Activated B cell treated with CpG ODN at 0.5 μM for 24 hours (primary cell): ENCODE results near the gene GRM2. TPM values are rescaled to one million over a fixed set of nuclear protein-coding genes. Genes with fewer than 3 reads are reported as not detected.

Experiments used
- ATAC-seq: fragments of 200-7000 bp; cut with Tn5 transposase; one replicate; pipeline ENCODE4 v1.10.0; 2021; ENCODE audit warnings: low read depth, mild to moderate bottlenecking, moderate library complexity
- CTCF ChIA-PET: fragments of 350-600 bp; sonication (Branson Sonifier 250); formaldehyde crosslinking; loops from one replicate; lab custom pipeline; 2021; ENCODE audit warnings: antibody characterized with exemption; lab: Charles Lee
- POLR2A ChIA-PET: fragments of 350-600 bp; sonication (Branson Sonifier 250); formaldehyde crosslinking; loops from one replicate; lab custom pipeline; 2021; ENCODE audit warnings: antibody characterized with exemption; lab: Charles Lee
- DNase-seq: peaks from one replicate; pipeline ENCODE4 v3.0.0; 2022
- H3K27ac Mint-ChIP-seq: one replicate; pipeline ENCODE4 v1.8.0; 2020; ENCODE audit warnings: mixed read lengths
- H3K27me3 Mint-ChIP-seq: one replicate; pipeline ENCODE4 v1.8.0; 2021; ENCODE audit warnings: mixed read lengths
- H3K36me3 Mint-ChIP-seq: one replicate; pipeline ENCODE4 v1.8.0; 2021; ENCODE audit warnings: low read depth, mixed read lengths
- H3K4me1 Mint-ChIP-seq: one replicate; pipeline ENCODE4 v1.8.0; 2021; ENCODE audit warnings: mixed read lengths
- H3K4me3 Mint-ChIP-seq: one replicate; pipeline ENCODE4 v1.8.0; 2020; ENCODE audit warnings: mild to moderate bottlenecking, mixed read lengths
- H3K9me3 Mint-ChIP-seq: one replicate; pipeline ENCODE4 v1.8.0; 2020; ENCODE audit warnings: mixed read lengths
- intact Hi-C: fragments of 100-400 bp; cut with micrococcal nuclease; formaldehyde crosslinking; loops from one replicate; pipeline ENCODE4 v1.15.1; 2024
- total RNA-seq: library from RNA; stranded (reverse); gene quantifications from 2 replicates; pipeline ENCODE4 v1.2.3, GENCODE V29; 2022
- TF ChIP-seq, protein P1 (sequence below): fragments of 200-600 bp; IDR thresholded peaks from one replicate; pipeline ENCODE4 v1.8.0; 2022; ENCODE audit warnings: antibody characterized with exemption, mild to moderate bottlenecking

Gene GRM2
- total RNA-seq, 1 donor from 2014 or later, result 0.58 TPM

DNA sequence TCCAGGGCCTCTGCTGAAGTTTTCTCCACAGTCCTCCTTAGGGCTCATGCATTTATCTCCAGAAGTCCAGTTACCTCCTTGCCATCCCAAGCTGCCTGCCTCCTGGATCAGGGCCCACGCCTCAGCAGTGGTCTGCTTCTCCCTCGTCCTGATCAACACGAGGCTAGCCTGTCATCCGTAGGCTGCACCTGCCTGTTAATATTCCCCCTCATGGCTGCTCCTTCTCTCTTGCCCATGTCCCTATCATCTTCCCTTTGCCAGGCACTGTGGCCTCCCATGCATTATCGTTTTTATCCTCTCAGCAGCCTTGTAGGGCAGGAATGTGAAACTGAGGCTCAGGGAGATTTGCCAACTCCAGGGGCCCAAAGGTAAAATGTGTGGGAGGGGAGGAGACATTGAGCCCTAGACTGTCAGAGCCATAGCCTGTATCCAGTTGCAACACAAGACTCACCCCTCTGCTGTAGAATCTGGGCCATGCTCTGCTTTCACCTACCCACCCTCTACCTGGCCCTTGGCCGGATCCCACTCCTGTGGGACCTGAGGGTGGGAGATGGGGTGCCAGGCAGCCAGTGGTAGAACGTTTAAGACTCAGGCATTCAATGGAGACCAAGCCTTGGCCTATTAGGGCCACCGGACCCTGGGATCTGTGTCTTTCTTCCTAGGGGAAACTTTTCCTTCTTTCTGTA, 4.6 kb downstream of the GRM2 start:
- POLR2A ChIA-PET, result no interaction called here
- intact Hi-C loops, result no loop called here
- Mint-ChIP-seq H3K27ac (no peak overlapping the region), H3K9me3 (no peaks in the 10 kb centered on the region), H3K36me3 (no peaks in the 10 kb centered on the region), H3K4me1 (peaks cover 7% of the 10 kb centered on the region), H3K27me3 (no peaks in the 10 kb centered on the region), H3K4me3 (no peak overlapping the region)
- ATAC-seq, result no peak
- TF ChIP-seq, protein P1, sequence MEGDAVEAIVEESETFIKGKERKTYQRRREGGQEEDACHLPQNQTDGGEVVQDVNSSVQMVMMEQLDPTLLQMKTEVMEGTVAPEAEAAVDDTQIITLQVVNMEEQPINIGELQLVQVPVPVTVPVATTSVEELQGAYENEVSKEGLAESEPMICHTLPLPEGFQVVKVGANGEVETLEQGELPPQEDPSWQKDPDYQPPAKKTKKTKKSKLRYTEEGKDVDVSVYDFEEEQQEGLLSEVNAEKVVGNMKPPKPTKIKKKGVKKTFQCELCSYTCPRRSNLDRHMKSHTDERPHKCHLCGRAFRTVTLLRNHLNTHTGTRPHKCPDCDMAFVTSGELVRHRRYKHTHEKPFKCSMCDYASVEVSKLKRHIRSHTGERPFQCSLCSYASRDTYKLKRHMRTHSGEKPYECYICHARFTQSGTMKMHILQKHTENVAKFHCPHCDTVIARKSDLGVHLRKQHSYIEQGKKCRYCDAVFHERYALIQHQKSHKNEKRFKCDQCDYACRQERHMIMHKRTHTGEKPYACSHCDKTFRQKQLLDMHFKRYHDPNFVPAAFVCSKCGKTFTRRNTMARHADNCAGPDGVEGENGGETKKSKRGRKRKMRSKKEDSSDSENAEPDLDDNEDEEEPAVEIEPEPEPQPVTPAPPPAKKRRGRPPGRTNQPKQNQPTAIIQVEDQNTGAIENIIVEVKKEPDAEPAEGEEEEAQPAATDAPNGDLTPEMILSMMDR, result no peak
- no peak for DNase-seq
- CTCF ChIA-PET, result no interaction called here

DNA sequence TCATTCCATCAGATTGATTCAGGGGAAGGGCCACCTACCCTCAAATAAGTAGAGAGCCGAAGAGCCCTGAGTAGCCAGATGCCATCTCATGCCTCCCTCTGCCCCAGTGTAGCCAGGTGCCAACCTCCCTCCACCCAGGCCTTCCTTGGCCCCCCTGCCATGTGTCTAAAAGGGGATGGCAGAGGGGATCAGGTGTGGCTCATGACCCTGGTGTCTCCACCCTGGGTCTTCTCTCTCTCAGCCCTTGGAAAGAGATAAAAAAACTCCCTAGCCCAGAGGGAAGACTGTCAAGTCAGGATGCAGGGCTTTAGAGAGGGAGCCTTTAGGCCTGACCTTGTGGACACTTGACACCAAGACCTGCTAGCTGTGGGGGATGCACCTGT, 5.2 kb downstream of the GRM2 start:
- CTCF ChIA-PET, result no interaction called here
- Mint-ChIP-seq H3K27me3 (no peaks in the 10 kb centered on the region), H3K4me3 (no peak overlapping the region), H3K36me3 (no peaks in the 10 kb centered on the region), H3K4me1 (peaks cover 5% of the 10 kb centered on the region), H3K9me3 (no peaks in the 10 kb centered on the region), H3K27ac (no peak overlapping the region)
- TF ChIP-seq, protein P1, result no peak
- POLR2A ChIA-PET, result no interaction called here
- ATAC-seq, result no peak
- no peak for DNase-seq
- intact Hi-C loops, result no loop called here

DNA sequence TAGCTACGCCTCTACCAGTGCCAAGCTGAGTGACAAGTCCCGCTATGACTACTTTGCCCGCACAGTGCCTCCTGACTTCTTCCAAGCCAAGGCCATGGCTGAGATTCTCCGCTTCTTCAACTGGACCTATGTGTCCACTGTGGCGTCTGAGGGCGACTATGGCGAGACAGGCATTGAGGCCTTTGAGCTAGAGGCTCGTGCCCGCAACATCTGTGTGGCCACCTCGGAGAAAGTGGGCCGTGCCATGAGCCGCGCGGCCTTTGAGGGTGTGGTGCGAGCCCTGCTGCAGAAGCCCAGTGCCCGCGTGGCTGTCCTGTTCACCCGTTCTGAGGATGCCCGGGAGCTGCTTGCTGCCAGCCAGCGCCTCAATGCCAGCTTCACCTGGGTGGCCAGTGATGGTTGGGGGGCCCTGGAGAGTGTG, 5.7 kb downstream of the GRM2 start:
- no peak overlapping the region for H3K4me3 Mint-ChIP-seq
- TF ChIP-seq, protein P1, result no peak
- H3K27me3 Mint-ChIP-seq, result no peaks in the 10 kb centered on the region
- intact Hi-C loops, result no loop called here
- no peak overlapping the region for H3K27ac Mint-ChIP-seq
- DNase-seq (peak; percentile 12), ATAC-seq (no peak)
- no peaks in the 10 kb centered on the region for H3K36me3 Mint-ChIP-seq
- ChIA-PET POLR2A (no interaction called here), CTCF (no interaction called here)
- peaks cover 2% of the 10 kb centered on the region for H3K4me1 Mint-ChIP-seq
- no peaks in the 10 kb centered on the region for H3K9me3 Mint-ChIP-seq

DNA sequence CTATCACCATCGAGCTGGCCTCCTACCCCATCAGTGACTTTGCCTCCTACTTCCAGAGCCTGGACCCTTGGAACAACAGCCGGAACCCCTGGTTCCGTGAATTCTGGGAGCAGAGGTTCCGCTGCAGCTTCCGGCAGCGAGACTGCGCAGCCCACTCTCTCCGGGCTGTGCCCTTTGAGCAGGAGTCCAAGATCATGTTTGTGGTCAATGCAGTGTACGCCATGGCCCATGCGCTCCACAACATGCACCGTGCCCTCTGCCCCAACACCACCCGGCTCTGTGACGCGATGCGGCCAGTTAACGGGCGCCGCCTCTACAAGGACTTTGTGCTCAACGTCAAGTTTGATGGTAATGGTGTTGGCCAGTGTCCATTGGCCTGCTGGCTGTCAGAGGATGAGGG, 6.1 kb downstream of the GRM2 start:
- Mint-ChIP-seq H3K27ac (no peak overlapping the region), H3K27me3 (no peaks in the 10 kb centered on the region), H3K9me3 (no peaks in the 10 kb centered on the region), H3K4me3 (no peak overlapping the region), H3K36me3 (no peaks in the 10 kb centered on the region), H3K4me1 (peaks cover 2% of the 10 kb centered on the region)
- intact Hi-C loops, result no loop called here
- ATAC-seq (no peak), DNase-seq (no peak)
- TF ChIP-seq, protein P1, result no peak
- ChIA-PET CTCF (no interaction called here), POLR2A (no interaction called here)

DNA sequence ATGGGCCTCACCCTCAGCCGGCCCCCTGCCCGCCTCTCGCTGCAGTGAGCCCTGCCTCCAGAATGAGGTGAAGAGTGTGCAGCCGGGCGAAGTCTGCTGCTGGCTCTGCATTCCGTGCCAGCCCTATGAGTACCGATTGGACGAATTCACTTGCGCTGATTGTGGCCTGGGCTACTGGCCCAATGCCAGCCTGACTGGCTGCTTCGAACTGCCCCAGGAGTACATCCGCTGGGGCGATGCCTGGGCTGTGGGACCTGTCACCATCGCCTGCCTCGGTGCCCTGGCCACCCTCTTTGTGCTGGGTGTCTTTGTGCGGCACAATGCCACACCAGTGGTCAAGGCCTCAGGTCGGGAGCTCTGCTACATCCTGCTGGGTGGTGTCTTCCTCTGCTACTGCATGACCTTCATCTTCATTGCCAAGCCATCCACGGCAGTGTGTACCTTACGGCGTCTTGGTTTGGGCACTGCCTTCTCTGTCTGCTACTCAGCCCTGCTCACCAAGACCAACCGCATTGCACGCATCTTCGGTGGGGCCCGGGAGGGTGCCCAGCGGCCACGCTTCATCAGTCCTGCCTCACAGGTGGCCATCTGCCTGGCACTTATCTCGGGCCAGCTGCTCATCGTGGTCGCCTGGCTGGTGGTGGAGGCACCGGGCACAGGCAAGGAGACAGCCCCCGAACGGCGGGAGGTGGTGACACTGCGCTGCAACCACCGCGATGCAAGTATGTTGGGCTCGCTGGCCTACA, 8.5 kb downstream of the GRM2 start:
- H3K27ac Mint-ChIP-seq, result no peak overlapping the region
- CTCF ChIA-PET, result no interaction called here
- POLR2A ChIA-PET, result no interaction called here
- no peaks in the 10 kb centered on the region for H3K9me3 Mint-ChIP-seq
- TF ChIP-seq, protein P1, result no peak
- DNase-seq, result no peak
- no peak for ATAC-seq
- H3K4me3 Mint-ChIP-seq, result no peak overlapping the region
- peaks cover 2% of the 10 kb centered on the region for H3K4me1 Mint-ChIP-seq
- no peaks in the 10 kb centered on the region for H3K36me3 Mint-ChIP-seq
- H3K27me3 Mint-ChIP-seq, result no peaks in the 10 kb centered on the region
- intact Hi-C loops, result no loop called here
